ENCODE measurements around the gene FMNL2.

DNA sequence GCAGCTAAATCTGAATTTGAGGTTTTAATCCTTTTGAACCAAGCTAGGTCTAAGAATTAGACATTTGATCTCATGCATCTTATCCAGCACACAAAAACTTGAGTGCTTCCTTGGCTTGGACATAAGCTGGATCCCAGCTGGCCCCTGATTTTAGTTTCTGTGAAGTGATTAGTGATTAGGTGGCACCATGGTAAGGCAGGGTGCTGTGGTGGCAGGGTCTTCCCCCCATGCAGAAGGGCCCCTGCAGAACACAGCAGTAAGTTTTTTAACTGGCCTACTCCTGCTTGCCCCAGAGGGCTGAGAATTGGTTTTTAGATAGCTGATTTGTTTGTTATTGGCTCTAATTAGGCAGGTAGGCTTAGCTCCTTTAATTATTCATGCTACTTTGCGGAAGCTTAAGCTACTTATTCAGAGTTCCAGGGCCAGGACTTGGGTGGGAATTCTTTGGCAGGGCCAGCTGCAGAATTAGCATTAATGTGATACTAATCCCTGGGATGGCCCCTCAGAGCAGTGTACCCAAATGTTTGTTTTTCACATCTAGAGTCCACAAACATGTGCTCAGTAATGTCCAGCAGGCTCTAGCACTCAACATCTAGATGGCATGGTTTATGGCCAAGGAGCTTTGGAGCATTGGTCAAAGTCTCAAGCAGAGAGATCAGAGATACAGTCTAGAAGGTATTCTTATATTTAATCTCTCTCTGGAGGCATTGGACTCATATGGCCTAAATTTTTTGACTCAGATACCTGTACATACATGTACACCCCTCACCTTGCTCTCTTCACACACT is 99.6 kb downstream of the FMNL2 start:
- TF ChIP-seq BHLHE40 (IDR thresholded peaks at IDR 0.05; ENCODE audit: borderline replicate concordance) (no peak), SP1 (IDR thresholded peaks at IDR 0.05) (no peak), ZNF384 (IDR thresholded peaks at IDR 0.05) (no peak)

Data from HEK293T (cell line).